Thoracic aorta (tissue), 2 donors: ENCODE measurements around the gene SARDH. TPM values are rescaled to one million over a fixed set of nuclear protein-coding genes. Genes with fewer than 3 reads are reported as not detected.

Experiments
- ATAC-seq: fragments of 150-250 bp; one replicate; pipeline ENCODE4 v1.8.0; 2017; ENCODE audit warnings: low read depth; ENCODE audit not compliant: insufficient number of reproducible peaks, low FRiP score
- DNase-seq: peaks from one replicate; pipeline ENCODE4 v3.0.0-alpha.2; 2020; ENCODE audit warnings: low spot score
- H3K27ac ChIP-seq, 2 donors: fragments of 200-600 bp; sonication (generic); 1 replicate in 1 of 2; 2 replicates in 1 of 2; pipeline ENCODE4 v1.5.1; 2016; ENCODE audit warnings: mild to moderate bottlenecking in 2 of 2, moderate library complexity in 2 of 2
- H3K27me3 ChIP-seq: fragments of 200-600 bp; sonication (generic); replicated peaks from 2 replicates; pipeline ENCODE4 v1.6.0; 2016; ENCODE audit warnings: mild to moderate bottlenecking; ENCODE audit not compliant: insufficient read depth
- H3K36me3 ChIP-seq: fragments of 200-600 bp; sonication (generic); one replicate; pipeline ENCODE4 v1.5.1; 2016
- H3K4me1 ChIP-seq, 2 donors: fragments of 200-600 bp; sonication (generic); 1 replicate in 1 of 2; 2 replicates in 1 of 2; pipeline versions ENCODE4 v1.5.1 to v1.6.0; 2016; ENCODE audit warnings: low read depth in 2 of 2, mild to moderate bottlenecking in 1 of 2; ENCODE audit not compliant: control insufficient read depth in 1 of 2
- H3K4me3 ChIP-seq: fragments of 200-600 bp; sonication (generic); 2 replicates; pipeline ENCODE4 v1.5.1; 2016; ENCODE audit warnings: mild to moderate bottlenecking
- H3K9me3 ChIP-seq: fragments of 200-600 bp; sonication (generic); 2 replicates; pipeline ENCODE4 v1.5.1; 2016
- CTCF ChIP-seq: fragments of 200-600 bp; sonication (generic); IDR thresholded peaks from one replicate; pipeline ENCODE4 v1.5.1; 2019; ENCODE audit warnings: antibody characterized with exemption
- total RNA-seq, 2 donors: library from RNA; depleted of rRNA; stranded (reverse); fragments of >200 nt; gene quantifications; one replicate each; pipeline versions ENCODE4 v1.1.0 to v1.2.3, GENCODE V29; 2016

SARDH gene
- total RNA-seq, 2 donors from 2014 or later = 1.8 to 4.3 TPM

GRCh38 chr9:133733796-133734533 lies 4.2 kb downstream of the SARDH start:
- peaks cover 3 to 11% of the 10 kb centered on the region in 2 donors for H3K4me1 ChIP-seq
- H3K36me3 ChIP-seq = no peaks in the 10 kb centered on the region
- H3K27ac ChIP-seq = no peak overlapping the region
- TF ChIP-seq CTCF = no peak
- ATAC-seq (no peak), DNase-seq (no peak)
- no peaks in the 10 kb centered on the region for H3K27me3 ChIP-seq
- H3K9me3 ChIP-seq = no peaks in the 10 kb centered on the region
- no peak overlapping the region for H3K4me3 ChIP-seq

- DNase-seq (no peak), ATAC-seq (no peak)
- peaks cover 3 to 10% of the 10 kb centered on the region in 2 donors for H3K4me1 ChIP-seq
These were observed 4.7 kb downstream of the SARDH start for GRCh38 chr9:133733421-133733795.

GRCh38 chr9:133732639-133733408 lies 5.3 kb downstream of the SARDH start:
- no peak for ATAC-seq
- no peak for DNase-seq
- no peaks in the 10 kb centered on the region for H3K9me3 ChIP-seq

More at GRCh38 chr9:133733421-133733795, 4.7 kb downstream of the SARDH start:
- H3K4me3 ChIP-seq = no peak overlapping the region
- no peaks in the 10 kb centered on the region for H3K9me3 ChIP-seq
- no peaks in the 10 kb centered on the region for H3K27me3 ChIP-seq
- H3K36me3 ChIP-seq = no peaks in the 10 kb centered on the region
- H3K27ac ChIP-seq = no peak overlapping the region
- no peak for TF ChIP-seq CTCF

GRCh38 chr9:133731876-133732638 lies 6.1 kb downstream of the SARDH start:
- no peak for DNase-seq
- no peak for TF ChIP-seq CTCF
- Histone ChIP-seq H3K27me3 (no peaks in the 10 kb centered on the region), H3K4me1 (no peaks in the 10 kb centered on the region), H3K36me3 (no peaks in the 10 kb centered on the region), H3K9me3 (no peaks in the 10 kb centered on the region), H3K27ac (no peak overlapping the region), H3K4me3 (no peak overlapping the region)
- ATAC-seq = no peak

More at GRCh38 chr9:133732639-133733408, 5.3 kb downstream of the SARDH start:
- H3K4me3 ChIP-seq = no peak overlapping the region
- no peaks in the 10 kb centered on the region for H3K36me3 ChIP-seq
- no peak for TF ChIP-seq CTCF
- H3K27ac ChIP-seq = no peak overlapping the region
- peaks cover 2 to 4% of the 10 kb centered on the region in 2 donors for H3K4me1 ChIP-seq
- no peaks in the 10 kb centered on the region for H3K27me3 ChIP-seq
